Breast epithelium (tissue), 3 donors: ENCODE data around the gene IFNLR1.

Experiments used
- CTCF ChIP-seq, 3 donors: fragments of 450-650 bp; IDR thresholded peaks; one replicate each; pipeline ENCODE4 v1.5.1; 2016 to 2017; ENCODE audit warnings: antibody characterized with exemption in 3 of 3, mild to moderate bottlenecking in 3 of 3, moderate library complexity in 3 of 3
- POLR2AphosphoS5 ChIP-seq, 3 donors: sonication (generic); formaldehyde crosslinking; IDR thresholded peaks; one replicate each; pipeline ENCODE4 v1.6.1; 2017; ENCODE audit warnings: antibody characterized with exemption in 3 of 3

- TF ChIP-seq CTCF (IDR thresholded peaks at IDR 0.05) (no peak), POLR2AphosphoS5 (IDR thresholded peaks at IDR 0.05) (no peak)
Measured at GRCh38 chr1:24193046-24193445, 6.0 kb upstream of the IFNLR1 start.
